Prostate gland (tissue), 2 donors: ENCODE measurements around the gene GUCY2D. TPM values are rescaled to one million over a fixed set of nuclear protein-coding genes. Genes with fewer than 3 reads are reported as not detected.
"Not testable (repeated sequence)": the region's sequence is repeated elsewhere in the genome, so short reads cannot be mapped to it uniquely, and the experiment has no call there.

Experiments used
- DNase-seq: peaks from one replicate; pipeline ENCODE4 v3.0.0-alpha.2; 2019; ENCODE audit warnings: low spot score
- H3K27ac ChIP-seq, 2 donors: fragments of 200-600 bp; sonication (generic); 2 replicates each; pipeline ENCODE4 v1.5.1; 2017 to 2019
- H3K27me3 ChIP-seq: fragments of 200-600 bp; sonication (generic); replicated peaks from 2 replicates; pipeline ENCODE4 v1.5.1; 2019; ENCODE audit not compliant: insufficient read depth
- H3K36me3 ChIP-seq, 2 donors: fragments of 200-600 bp; sonication (generic); 1 replicate in 1 of 2; 2 replicates in 1 of 2; pipeline versions ENCODE4 v1.5.1 to v1.8.1; 2017 to 2019
- H3K4me1 ChIP-seq: fragments of 200-600 bp; sonication (generic); replicated peaks from 2 replicates; pipeline ENCODE4 v1.5.1; 2019
- H3K4me3 ChIP-seq, 2 donors: fragments of 200-600 bp; sonication (generic); 2 replicates each; pipeline ENCODE4 v1.5.1; 2017 to 2019
- H3K9me3 ChIP-seq: fragments of 200-600 bp; sonication (generic); 2 replicates; pipeline ENCODE4 v1.5.1; 2017
- CTCF ChIP-seq, 4 experiments: fragments of 200-600 bp in 2 of 4; fragments of 450-650 bp in 2 of 4; sonication (generic) in 2 of 4; IDR thresholded peaks; 1 replicate in 3 of 4; 2 replicates in 1 of 4; pipeline ENCODE4 v1.5.1; 2016 to 2019; ENCODE audit warnings: antibody characterized with exemption in 4 of 4, mild to moderate bottlenecking in 2 of 4, moderate library complexity in 2 of 4
- POLR2A ChIP-seq: fragments of 450-650 bp; IDR thresholded peaks from one replicate; pipeline ENCODE4 v1.6.1; 2016; ENCODE audit warnings: antibody characterized with exemption, mild to moderate bottlenecking
- POLR2AphosphoS5 ChIP-seq: sonication (generic); formaldehyde crosslinking; IDR thresholded peaks from one replicate; pipeline ENCODE4 v1.6.1; 2017; ENCODE audit warnings: antibody characterized with exemption
- WGBS: methylation state at CpG from one replicate; pipeline ENCODE4 v1.1.5; 2018; 5-methylcytosine and 5-hydroxymethylcytosine counted together
- intact Hi-C: fragments of 100-400 bp; cut with DNase I; formaldehyde crosslinking; loops from one replicate; pipeline ENCODE4 v1.14.2; 2022
- total RNA-seq, 2 donors: library from RNA; depleted of rRNA; stranded (reverse); fragments of >200 nt; gene quantifications; one replicate each; pipeline ENCODE4 v1.1.0, GENCODE V29; 2016

The GUCY2D gene
- total RNA-seq, result 1 to 10 TPM in 1 of 2 donors, not detected in 1; 1.8 TPM

- H3K9me3 ChIP-seq, result no peaks in the 10 kb centered on the region
- H3K4me1 ChIP-seq, result peaks cover 10% of the 10 kb centered on the region
- 33% methylated on average over 18 of the region's 18 CpGs for WGBS
- H3K36me3 ChIP-seq, result no peaks in the 10 kb centered on the region
- H3K27me3 ChIP-seq, result peaks cover 6% of the 10 kb centered on the region
- intact Hi-C loops, result no loop called here
- TF ChIP-seq POLR2AphosphoS5, result no peak
- TF ChIP-seq CTCF (IDR thresholded peaks at IDR 0.05), result no peak
- peak within 1 kb of the TSS in 1 of 2 donors; percentile 26 for H3K4me3 ChIP-seq
- no peak within 1 kb of the TSS for H3K27ac ChIP-seq
- DNase-seq, result no peak
These were observed at the start of gene GUCY2D for GRCh38 chr17:8001976-8002720. Gene GUCY2D, plus strand, starts transcription at chr17:8002615. Its CDS starts 433 bp downstream, at chr17:8003048.

GRCh38 chr17:7953266-7953665 is 49.1 kb upstream of the GUCY2D start:
- H3K27ac ChIP-seq, H3K27me3 ChIP-seq, H3K4me3 ChIP-seq, intact Hi-C loops, H3K36me3 ChIP-seq, DNase-seq, H3K4me1 ChIP-seq, H3K9me3 ChIP-seq: not testable (repeated sequence)
- 96% methylated on average over 13 of the region's 13 CpGs for WGBS

GRCh38 chr17:7955414-7956227 is 46.8 kb upstream of the GUCY2D start:
- Histone ChIP-seq H3K9me3 (no peaks in the 10 kb centered on the region), H3K27ac (no peak overlapping the region), H3K36me3 (no peaks in the 10 kb centered on the region), H3K4me3 (no peak overlapping the region), H3K27me3 (no peaks in the 10 kb centered on the region), H3K4me1 (no peaks in the 10 kb centered on the region)
- intact Hi-C loops, result no loop called here
- 68% methylated on average over 13 of the region's 13 CpGs for WGBS
- no peak for TF ChIP-seq CTCF (IDR thresholded peaks at IDR 0.05)
- no peak for TF ChIP-seq POLR2AphosphoS5
- DNase-seq, result no peak

GRCh38 chr17:7956228-7956965 is 46.0 kb upstream of the GUCY2D start:
- H3K4me1 ChIP-seq, result no peaks in the 10 kb centered on the region
- intact Hi-C loops, result no loop called here
- H3K36me3 ChIP-seq, result no peaks in the 10 kb centered on the region
- WGBS, result 72% methylated on average over 11 of the region's 11 CpGs
- H3K27me3 ChIP-seq, result no peaks in the 10 kb centered on the region
- no peak overlapping the region for H3K27ac ChIP-seq
- no peaks in the 10 kb centered on the region for H3K9me3 ChIP-seq
- H3K4me3 ChIP-seq, result no peak overlapping the region
- DNase-seq, result no peak
- TF ChIP-seq POLR2A, result no peak
- no peak for TF ChIP-seq POLR2AphosphoS5
- TF ChIP-seq CTCF (IDR thresholded peaks at IDR 0.05), result no peak

- 89% methylated on average over 9 of the region's 9 CpGs for WGBS
- H3K27ac ChIP-seq, result peak overlapping the region in 1 of 2 donors; percentile 2
- intact Hi-C loops, result no loop called here
- H3K36me3 ChIP-seq, result no peaks in the 10 kb centered on the region
- no peak overlapping the region for H3K4me3 ChIP-seq
- H3K9me3 ChIP-seq, result no peaks in the 10 kb centered on the region
- no peaks in the 10 kb centered on the region for H3K27me3 ChIP-seq
- peak; percentile 80 for TF ChIP-seq POLR2AphosphoS5
- TF ChIP-seq POLR2A, result no peak
- DNase-seq, result peak; percentile 43
- H3K4me1 ChIP-seq, result no peaks in the 10 kb centered on the region
These were observed 42.7 kb upstream of the GUCY2D start for GRCh38 chr17:7959503-7960253.
